HG02970 (cell line): ENCODE data around the gene PPP3R1.
"Not testable (repeated sequence)": the region's sequence is repeated elsewhere in the genome, so short reads cannot be mapped to it uniquely, and the experiment has no call there.

ENCODE experiments used
- ATAC-seq: cut with Tn5 transposase; IDR thresholded peaks from one replicate; pipeline ENCODE4 v1.9.1; 2021; ENCODE audit warnings: mild to moderate bottlenecking, moderate library complexity, moderate number of reproducible peaks; ENCODE audit not compliant: unreplicated experiment, low FRiP score

PPP3R1 gene

GRCh38 chr2:68190991-68191731 is 61.2 kb downstream of the PPP3R1 start:
- no peak for ATAC-seq

- ATAC-seq: no peak
Observed at GRCh38 chr2:68189991-68190784, 62.1 kb downstream of the PPP3R1 start.

GRCh38 chr2:68188831-68189230 is 63.5 kb downstream of the PPP3R1 start:
- no peak for ATAC-seq

GRCh38 chr2:68187329-68187728 is 65.0 kb downstream of the PPP3R1 start:
- ATAC-seq: no peak

GRCh38 chr2:68185541-68186164 is 66.7 kb downstream of the PPP3R1 start:
- no peak for ATAC-seq

- ATAC-seq: no peak
Observed at GRCh38 chr2:68182902-68183301, 69.4 kb downstream of the PPP3R1 start.

- no peak for ATAC-seq
Observed at GRCh38 chr2:68178954-68179627, 73.2 kb downstream of the PPP3R1 start.

- no peak for ATAC-seq
Observed at GRCh38 chr2:68178432-68178831, 73.9 kb downstream of the PPP3R1 start.

- ATAC-seq: no peak
Observed at GRCh38 chr2:68177541-68177940, 74.8 kb downstream of the PPP3R1 start.

GRCh38 chr2:68176657-68177056 is 75.7 kb downstream of the PPP3R1 start:
- ATAC-seq: no peak

- ATAC-seq: not testable (repeated sequence)
Observed at GRCh38 chr2:68175210-68175609, 77.1 kb downstream of the PPP3R1 start.

- no peak for ATAC-seq
Observed at GRCh38 chr2:68172990-68173700, 79.2 kb downstream of the PPP3R1 start.

GRCh38 chr2:68172521-68172920 is 79.8 kb downstream of the PPP3R1 start:
- ATAC-seq: no peak

- ATAC-seq: no peak
Observed at GRCh38 chr2:68171684-68172083, 80.6 kb downstream of the PPP3R1 start.

GRCh38 chr2:68171146-68171545 is 81.2 kb downstream of the PPP3R1 start:
- ATAC-seq: no peak

- no peak for ATAC-seq
Observed at GRCh38 chr2:68169308-68169707, 83.0 kb downstream of the PPP3R1 start.

- ATAC-seq: no peak
Observed at GRCh38 chr2:68167186-68167585, 85.1 kb downstream of the PPP3R1 start.

GRCh38 chr2:68163641-68164040 is 88.7 kb downstream of the PPP3R1 start:
- no peak for ATAC-seq

GRCh38 chr2:68158134-68158447 is 94.2 kb downstream of the PPP3R1 start:
- no peak for ATAC-seq

GRCh38 chr2:68157402-68158133 is 94.8 kb downstream of the PPP3R1 start, which contains the start of gene PNO1:
Gene PNO1, plus strand, starts transcription at chr2:68157888. Its CDS starts 47 bp downstream, at chr2:68157935.
- ATAC-seq: peak; percentile 94
